ENCODE data around the gene RBCK1.

RBCK1 gene

GRCh38 chr20:407953-408842, at the start of gene RBCK1:
TSS of gene RBCK1 (plus strand) at chr20:408299. CDS start at chr20:408758, 459 bp downstream.
- peaks cover 0 to 18% (median 8%) of the 10 kb centered on the region in 11 experiments; a peak in 9 of 22 replicates for H4K20me1 ChIP-seq
- peaks cover 4 to 22% (median 16%) of the 10 kb centered on the region in 11 experiments; a peak in 20 of 22 replicates for H3K9me3 ChIP-seq (replicated peaks in 1 of 11)
- peak within 1 kb of the TSS; percentile 84 to 97 (median 94) for H3K27ac ChIP-seq
- H3K4me1 ChIP-seq, result peaks cover 27 to 33% (median 30%) of the 10 kb centered on the region in 10 experiments
- H3K4me3 ChIP-seq, result peak within 1 kb of the TSS; percentile 87 to 100 (median 98)
- H3K36me3 ChIP-seq, result peaks cover 25 to 39% (median 35%) of the 10 kb centered on the region in 11 experiments
- peak within 1 kb of the TSS; percentile 87 to 98 (median 95) for H3K9ac ChIP-seq
- no peaks in the 10 kb centered on the region for H3K27me3 ChIP-seq
- H3K4me2 ChIP-seq, result peak within 1 kb of the TSS; percentile 86 to 98 (median 96)
- TF ChIP-seq Cebpa-rat (IDR thresholded peaks at IDR 0.05), result no peak

- H3K27me3 ChIP-seq, result no peaks in the 10 kb centered on the region
- H3K27ac ChIP-seq, result peak overlapping the region in 1 of 11 experiments; percentile 3; a peak in 1 of 22 replicates
- peak overlapping the region in 5 of 11 experiments; percentile 57 to 93 (median 73); a peak in 3 of 22 replicates for H3K4me2 ChIP-seq
- H3K36me3 ChIP-seq, result no peaks in the 10 kb centered on the region; a peak in 1 of 22 replicates
- TF ChIP-seq Cebpa-rat (IDR thresholded peaks at IDR 0.05), result no peak
- peaks cover 28 to 75% (median 66%) of the 10 kb centered on the region in 10 experiments for H3K4me1 ChIP-seq
- no peak overlapping the region for H3K4me3 ChIP-seq
- H3K9ac ChIP-seq, result no peak overlapping the region
- H3K9me3 ChIP-seq (replicated peaks in 1 of 11), result no peaks in the 10 kb centered on the region
- peaks cover 0 to 3% (median 0%) of the 10 kb centered on the region in 11 experiments; a peak in 1 of 22 replicates for H4K20me1 ChIP-seq
These were observed 49.1 kb upstream of the RBCK1 start for GRCh38 chr20:358891-359555.

- peak overlapping the region; percentile 35 to 93 (median 73) for H3K4me2 ChIP-seq
- peak overlapping the region in 1 of 10 experiments; percentile 27; a peak in 1 of 20 replicates for H3K4me3 ChIP-seq
- no peaks in the 10 kb centered on the region for H4K20me1 ChIP-seq
- H3K36me3 ChIP-seq, result no peaks in the 10 kb centered on the region
- peaks cover 28 to 91% (median 72%) of the 10 kb centered on the region in 10 experiments for H3K4me1 ChIP-seq
- peak overlapping the region in 9 of 11 experiments; percentile 58 to 78 (median 74); a peak in 17 of 22 replicates for H3K27ac ChIP-seq
- TF ChIP-seq Cebpa-rat (IDR thresholded peaks at IDR 0.05), result no peak
- H3K9me3 ChIP-seq (replicated peaks in 1 of 11), result no peaks in the 10 kb centered on the region
- no peaks in the 10 kb centered on the region for H3K27me3 ChIP-seq
- H3K9ac ChIP-seq, result peak overlapping the region in 7 of 11 experiments; percentile 27 to 63 (median 50); a peak in 13 of 22 replicates
These were observed 46.5 kb upstream of the RBCK1 start for GRCh38 chr20:361561-361960.

GRCh38 chr20:362271-363254, 45.5 kb upstream of the RBCK1 start:
- Histone ChIP-seq H3K9me3 (replicated peaks in 1 of 11) (no peaks in the 10 kb centered on the region), H3K4me2 (peak overlapping the region; percentile 64 to 93 (median 74)), H3K4me3 (no peak overlapping the region), H3K36me3 (no peaks in the 10 kb centered on the region), H4K20me1 (no peaks in the 10 kb centered on the region), H3K9ac (peak overlapping the region in 9 of 11 experiments; percentile 9 to 63 (median 44); a peak in 14 of 22 replicates), H3K27ac (peak overlapping the region in 10 of 11 experiments; percentile 25 to 78 (median 74); a peak in 19 of 22 replicates), H3K27me3 (no peaks in the 10 kb centered on the region), H3K4me1 (peaks cover 28 to 84% (median 65%) of the 10 kb centered on the region in 10 experiments)
- TF ChIP-seq Cebpa-rat (IDR thresholded peaks at IDR 0.05), result peak in 7 of 11 experiments; percentile 25 to 73 (median 57); a peak in 7 of 22 replicates

GRCh38 chr20:363319-364078, 44.6 kb upstream of the RBCK1 start:
- Histone ChIP-seq H3K4me3 (no peak overlapping the region), H3K9me3 (replicated peaks in 1 of 11) (no peaks in the 10 kb centered on the region), H3K27me3 (no peaks in the 10 kb centered on the region), H3K36me3 (no peaks in the 10 kb centered on the region), H3K9ac (peak overlapping the region; percentile 9 to 63 (median 42); a peak in 15 of 22 replicates), H3K4me2 (peak overlapping the region; percentile 64 to 93 (median 74); a peak in 21 of 22 replicates), H4K20me1 (no peaks in the 10 kb centered on the region), H3K4me1 (peaks cover 28 to 74% (median 57%) of the 10 kb centered on the region in 10 experiments), H3K27ac (peak overlapping the region in 10 of 11 experiments; percentile 25 to 78 (median 74); a peak in 19 of 22 replicates)
- TF ChIP-seq Cebpa-rat (IDR thresholded peaks at IDR 0.05), result no peak

GRCh38 chr20:364905-365794, 42.9 kb upstream of the RBCK1 start:
- Histone ChIP-seq H3K4me3 (no peak overlapping the region), H3K36me3 (no peaks in the 10 kb centered on the region), H3K27me3 (no peaks in the 10 kb centered on the region), H3K4me1 (peaks cover 28 to 73% (median 58%) of the 10 kb centered on the region in 10 experiments), H3K9ac (no peak overlapping the region), H3K27ac (peak overlapping the region in 5 of 11 experiments; percentile 10 to 77 (median 25); a peak in 8 of 22 replicates), H3K4me2 (peak overlapping the region in 4 of 11 experiments; percentile 23 to 47 (median 36); a peak in 6 of 22 replicates), H4K20me1 (no peaks in the 10 kb centered on the region), H3K9me3 (replicated peaks in 1 of 11) (no peaks in the 10 kb centered on the region)
- TF ChIP-seq Cebpa-rat (IDR thresholded peaks at IDR 0.05), result no peak

Measured in BLaER1 treated with 17β-estradiol and CSF1 and Interleukin-3, amounts not matched to agents 10 nM and 100 nM (cell line).